H1 (cell line): ENCODE measurements around the gene LMNB1. TPM values are rescaled to one million over a fixed set of nuclear protein-coding genes. Genes with fewer than 3 reads are reported as not detected.

Source experiments
- CBX5 ChIP-seq: fragments of 300-800, 300-1000 bp; sonication (generic); IDR thresholded peaks from 2 replicates; pipeline ENCODE4 v1.7.1; 2016; ENCODE audit warnings: antibody characterized with exemption, low read length, low read depth
- CHD2 ChIP-seq: IDR thresholded peaks from 2 replicates; pipeline ENCODE4 v1.6.1; 2012; ENCODE audit warnings: low read length, improper control_type of control experiment
- CHD7 ChIP-seq: fragments of 300-600 bp; sonication (generic); IDR thresholded peaks from 2 replicates; pipeline ENCODE4 v1.7.1; 2012; ENCODE audit warnings: low read length, moderate library complexity, mild to moderate bottlenecking, inconsistent platforms; ENCODE audit not compliant: insufficient replicate concordance
- POLR2A ChIP-seq, 2 experiments: IDR thresholded peaks; 1 replicate in 1 of 2; 2 replicates in 1 of 2; pipeline ENCODE4 v1.6.1; 2011; ENCODE audit warnings: low read depth in 2 of 2, low read length in 2 of 2, mild to moderate bottlenecking in 2 of 2; ENCODE audit errors: control extremely low read depth in 1 of 2
- SP1 ChIP-seq: IDR thresholded peaks from 2 replicates; pipeline ENCODE4 v1.6.1; 2011; ENCODE audit warnings: low read depth, low read length
- polyA plus RNA-seq, 7 experiments: library from polyadenylated mRNA; depleted of rRNA in 3 of 7; stranded (reverse) in 5 of 7; unstranded in 2 of 7; fragments of >200 nt in 5 of 7; fragments of 200-250 nt in 2 of 7; gene quantifications; 1 replicate in 5 of 7; 2 replicates in 1 of 7; 4 replicates in 1 of 7; pipeline versions ENCODE4 v1.2.1 to v1.2.3, GENCODE V29; 2011 to 2013; ENCODE audit warnings: missing spikeins in 2 of 7, mixed read lengths in 2 of 7
- total RNA-seq: library from RNA; stranded (reverse); fragmentation: NEBNext Ultra II Directional; extraction: Animal tissue kit (Norgen Biotek cat#: 25700); gene quantifications from 2 replicates; pipeline ENCODE4 v1.2.1, GENCODE V29; 2021

LMNB1 gene
- total and polyA plus RNA-seq, 2 of the 8 experiments (the other 6 are each of a cell fraction or from before 2014, with no cell fraction given) = 73.5 to 225 TPM

DNA sequence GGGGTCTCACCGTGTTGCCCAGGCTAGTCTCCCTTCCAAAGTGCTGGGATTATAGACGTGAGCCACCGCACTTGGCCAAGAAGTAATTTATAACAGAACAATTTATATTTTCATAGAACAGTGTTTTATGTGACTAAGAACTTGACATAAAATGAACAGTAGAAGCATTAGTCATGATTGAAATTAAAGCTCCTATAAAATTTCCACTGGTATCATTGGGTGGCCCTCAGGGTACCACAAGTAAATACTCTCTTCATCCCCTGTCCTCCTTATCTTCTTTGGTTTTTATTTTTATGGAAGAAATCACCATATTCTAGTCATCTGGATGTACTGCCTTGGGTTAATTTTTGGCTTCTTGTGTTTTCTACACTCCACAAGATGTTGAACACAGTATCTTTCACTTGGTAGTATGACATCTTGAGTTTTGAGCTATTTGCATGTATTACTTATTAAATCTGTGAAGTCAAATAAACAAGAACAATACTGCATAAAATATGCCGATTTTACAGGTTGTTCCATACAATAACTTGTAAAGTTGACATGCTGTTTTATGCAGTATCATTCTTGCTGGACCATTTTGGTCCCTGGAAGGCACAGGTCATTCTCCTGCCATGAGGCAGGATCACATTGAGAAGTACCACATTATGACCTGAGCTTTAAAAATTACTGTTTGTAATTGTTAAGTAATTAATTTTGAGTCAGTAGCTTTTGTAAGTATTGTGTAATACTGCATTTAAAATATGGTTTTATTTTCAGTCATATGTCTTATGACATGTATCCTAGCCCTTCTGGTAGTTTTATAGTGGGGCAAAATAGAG lies 24.4 kb downstream of the LMNB1 start (continued):
- TF ChIP-seq CHD7 (no peak), SP1 (no peak), POLR2A (IDR thresholded peaks at IDR 0.05; ENCODE audit: control extremely low read depth in 1 of 2, low read depth in 2 of 2, low read length in 2 of 2) (no peak), CHD2 (no peak), CBX5 (no peak)
